GM23248 (cell line): ENCODE results near the gene RNF14. TPM values are rescaled to one million over a fixed set of nuclear protein-coding genes. Genes with fewer than 3 reads are reported as not detected.
A peak's percentile ranks its signal among the peaks of the same experiment; 100 is the strongest.

ENCODE experiments used
- DNase-seq: peaks from one replicate; pipeline ENCODE4 v3.0.0-alpha.2; 2015
- H2AFZ ChIP-seq: fragments of 200-600 bp; sonication (generic); 2 replicates; pipeline ENCODE4 v1.6.1; 2016; ENCODE audit warnings: antibody characterized with exemption
- H3F3A ChIP-seq: fragments of 200-600 bp; sonication (generic); 2 replicates; pipeline ENCODE4 v1.6.1; 2016; ENCODE audit warnings: mild to moderate bottlenecking, antibody characterized with exemption, mixed run types; ENCODE audit not compliant: insufficient read depth
- H3K27ac ChIP-seq: fragments of 200-600 bp; sonication (generic); 2 replicates; pipeline ENCODE4 v1.5.1; 2016; ENCODE audit warnings: mild to moderate bottlenecking
- H3K27me3 ChIP-seq: fragments of 200-600 bp; sonication (generic); replicated peaks from 2 replicates; pipeline ENCODE4 v1.6.1; 2016; ENCODE audit warnings: mild to moderate bottlenecking; ENCODE audit not compliant: insufficient read depth
- H3K36me3 ChIP-seq: fragments of 200-600 bp; sonication (generic); 2 replicates; pipeline ENCODE4 v1.6.1; 2016; ENCODE audit warnings: low read depth, mild to moderate bottlenecking
- H3K4me1 ChIP-seq: fragments of 200-600 bp; sonication (generic); 2 replicates; pipeline ENCODE4 v1.6.1; 2016; ENCODE audit warnings: mild to moderate bottlenecking; ENCODE audit not compliant: insufficient read depth
- H3K4me2 ChIP-seq: fragments of 200-600 bp; sonication (generic); one replicate; pipeline ENCODE4 v1.6.1; 2016; ENCODE audit warnings: mild to moderate bottlenecking; ENCODE audit not compliant: unreplicated experiment
- H3K4me3 ChIP-seq: fragments of 200-600 bp; sonication (generic); 2 replicates; pipeline ENCODE4 v1.5.1; 2016; ENCODE audit warnings: mild to moderate bottlenecking
- H3K79me2 ChIP-seq: fragments of 200-600 bp; sonication (generic); 2 replicates; pipeline ENCODE4 v1.6.1; 2016; ENCODE audit warnings: mild to moderate bottlenecking; ENCODE audit not compliant: insufficient read depth
- H3K9ac ChIP-seq: fragments of 200-600 bp; sonication (generic); 2 replicates; pipeline ENCODE4 v1.6.1; 2016; ENCODE audit warnings: mild to moderate bottlenecking
- H3K9me2 ChIP-seq: fragments of 200-600 bp; sonication (generic); 2 replicates; pipeline ENCODE4 v1.6.1; 2016; ENCODE audit warnings: mixed run types, mild to moderate bottlenecking, moderate library complexity; ENCODE audit not compliant: insufficient read depth
- H3K9me3 ChIP-seq: fragments of 200-600 bp; sonication (generic); one replicate; pipeline ENCODE4 v1.6.1; 2017; ENCODE audit warnings: low read depth
- H4K20me1 ChIP-seq: fragments of 200-600 bp; sonication (generic); 2 replicates; pipeline ENCODE4 v1.6.0; 2016; ENCODE audit not compliant: insufficient read depth
- EZH2 ChIP-seq: fragments of 200-600 bp; sonication (generic); IDR thresholded peaks from 2 replicates; pipeline ENCODE4 v1.6.1; 2018; ENCODE audit warnings: antibody characterized with exemption, mild to moderate bottlenecking; ENCODE audit not compliant: insufficient read depth, poor library complexity, severe bottlenecking
- EZH2phosphoT487 ChIP-seq: fragments of 200-600 bp; sonication (generic); IDR thresholded peaks from 2 replicates; pipeline ENCODE4 v1.6.1; 2018; ENCODE audit warnings: antibody characterized with exemption, moderate library complexity, mild to moderate bottlenecking, low read depth; ENCODE audit not compliant: insufficient read depth
- WGBS, 2 experiments: methylation state at CpG; one replicate each; pipeline ENCODE4 v1.1.6; 2015 to 2017; ENCODE audit warnings: low lambda C conversion rate in 2 of 2, low coverage in 1 of 2; ENCODE audit errors: missing lambda C conversion rate in 2 of 2; 5-methylcytosine and 5-hydroxymethylcytosine counted together
- in situ Hi-C: fragments of 300-500 bp; cut with MboI; formaldehyde crosslinking; loops from 2 replicates; pipeline ENCODE4 v1.15.0; 2020
- polyA plus RNA-seq: library from polyadenylated mRNA; unstranded; fragments of >200 nt; fragmentation: Nextera tagmentation; extraction: Ambion mirVana; gene quantifications from 2 replicates; pipeline ENCODE4 v1.2.1, GENCODE V29; 2016
- total RNA-seq: library from RNA; depleted of rRNA; stranded (reverse); fragments of >200 nt; shearing (Covaris generic); gene quantifications from 2 replicates; pipeline ENCODE4 v1.2.3, GENCODE V29; 2014

Gene RNF14
- total and polyA plus RNA-seq, 2 experiments from 2014 or later: 77.8 to 101 TPM

GRCh38 chr5:142000173-142000572 is 31.3 kb downstream of the RNF14 start:
- 15 to 32% methylated on average over 1 of the region's 1 CpG for WGBS, 2 experiments
- no peaks in the 10 kb centered on the region for H3K27me3 ChIP-seq
- peaks cover 14% of the 10 kb centered on the region; the same call in 1 of the 2 replicates for H3F3A ChIP-seq
- H3K27ac ChIP-seq: no peak overlapping the region
- no peaks in the 10 kb centered on the region for H3K79me2 ChIP-seq
- H4K20me1 ChIP-seq: no peaks in the 10 kb centered on the region
- H3K9me2 ChIP-seq: no peaks in the 10 kb centered on the region
- no peak overlapping the region for H3K4me3 ChIP-seq
- H3K4me1 ChIP-seq: no peaks in the 10 kb centered on the region
- H2AFZ ChIP-seq: no peak overlapping the region
- 0 out of 2 replicates have a peak, but pooled peaks cover 7% of the 10 kb centered on the region for H3K36me3 ChIP-seq
- in situ Hi-C loops: loop anchor here (25.0 kb wide), 1 partner anchor 562 kb away; no protein-coding TSS in a partner anchor
- no peak for TF ChIP-seq EZH2phosphoT487
- TF ChIP-seq EZH2: no peak
- DNase-seq: no peak
- H3K9ac ChIP-seq: no peak overlapping the region
- no peak overlapping the region for H3K4me2 ChIP-seq
- H3K9me3 ChIP-seq: no peaks in the 10 kb centered on the region

DNA sequence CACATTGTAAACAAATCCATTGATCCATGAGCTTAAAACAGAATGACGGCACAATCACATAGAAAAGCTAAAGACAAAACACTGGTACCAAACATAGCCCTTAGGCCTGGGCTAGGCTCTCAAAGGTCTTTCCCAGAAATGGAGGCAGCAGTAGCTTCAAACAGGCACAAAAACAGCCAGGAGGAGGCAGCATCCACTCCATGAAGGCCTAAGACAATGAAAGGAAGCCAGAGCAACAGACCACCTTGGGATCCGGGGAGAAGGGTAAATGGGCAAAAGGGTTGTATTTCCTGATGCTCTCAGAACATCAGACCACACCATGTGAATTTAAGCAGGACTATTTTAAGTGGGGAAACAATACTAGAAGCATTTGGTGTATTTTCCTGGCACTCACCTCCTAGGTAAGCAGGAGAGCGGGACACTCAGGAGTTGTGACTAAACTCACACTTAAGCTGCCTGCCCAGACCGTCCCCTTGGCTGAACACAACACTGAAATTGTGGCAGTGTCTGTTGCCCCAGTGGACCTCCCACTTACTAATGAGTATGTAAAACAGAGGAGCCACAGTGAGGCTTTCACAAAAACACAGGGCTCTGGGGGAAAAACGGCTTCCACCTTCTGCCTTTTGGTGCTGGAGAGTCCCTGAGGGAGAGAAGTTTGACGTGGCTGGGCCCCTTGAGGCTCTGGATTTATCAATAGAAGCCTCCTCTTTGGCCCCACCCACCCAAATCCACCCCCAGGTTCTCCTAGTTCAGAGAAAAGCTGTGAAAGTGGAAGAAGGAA is 32.0 kb downstream of the RNF14 start:
- DNase-seq: peak; percentile 41
- TF ChIP-seq EZH2phosphoT487 (no peak), EZH2 (no peak)
- 77 to 83% methylated on average over 6 of the region's 6 CpGs for WGBS, 2 experiments
- no peaks in the 10 kb centered on the region for H3K79me2 ChIP-seq
- no peaks in the 10 kb centered on the region for H3K9me3 ChIP-seq
- no peak overlapping the region for H3K9ac ChIP-seq
- H3K27ac ChIP-seq: no peak overlapping the region
- no peaks in the 10 kb centered on the region for H3K9me2 ChIP-seq
- H3K27me3 ChIP-seq: no peaks in the 10 kb centered on the region
- H3K36me3 ChIP-seq: 0 out of 2 replicates have a peak, but pooled peaks cover 7% of the 10 kb centered on the region
- peaks cover 14% of the 10 kb centered on the region; the same call in 1 of the 2 replicates for H3F3A ChIP-seq
- H3K4me2 ChIP-seq: no peak overlapping the region
- in situ Hi-C loops: loop anchor here (25.0 kb wide), 1 partner anchor 561 kb away; no protein-coding TSS in a partner anchor
- H2AFZ ChIP-seq: no peak overlapping the region
- H3K4me1 ChIP-seq: no peaks in the 10 kb centered on the region
- no peaks in the 10 kb centered on the region for H4K20me1 ChIP-seq
- H3K4me3 ChIP-seq: no peak overlapping the region

DNA sequence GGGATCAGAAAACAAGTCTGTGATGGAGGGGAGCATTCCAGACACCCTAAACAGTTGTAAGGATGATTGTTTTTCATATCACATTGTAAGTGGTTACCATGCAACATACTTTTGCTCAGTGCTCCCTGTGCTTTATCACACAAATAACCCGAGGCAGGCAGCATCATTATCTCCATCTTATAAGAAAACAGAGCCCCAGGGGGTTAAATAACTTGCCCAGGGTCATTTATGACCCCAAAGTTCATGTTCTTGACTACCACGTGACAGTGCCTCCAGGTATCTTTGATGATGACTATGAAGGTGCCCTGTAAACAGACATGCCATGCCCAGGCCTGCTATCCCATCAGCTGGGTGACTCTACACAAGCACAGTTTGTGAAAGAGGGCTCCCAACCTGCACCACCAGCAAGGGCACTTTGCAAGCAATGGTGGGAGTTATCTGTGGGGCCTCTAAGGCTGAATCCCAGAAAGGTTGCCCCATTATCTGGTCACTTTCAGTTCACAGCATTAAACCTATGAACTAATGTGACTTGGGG is 34.4 kb downstream of the RNF14 start:
- no peak for TF ChIP-seq EZH2
- no peak for TF ChIP-seq EZH2phosphoT487
- H3K4me2 ChIP-seq: no peak overlapping the region
- H3K79me2 ChIP-seq: no peaks in the 10 kb centered on the region
- DNase-seq: no peak
- no peaks in the 10 kb centered on the region for H3K9me2 ChIP-seq
- no peak overlapping the region for H3K27ac ChIP-seq
- in situ Hi-C loops: loop anchor here (25.0 kb wide), 1 partner anchor 559 kb away; no protein-coding TSS in a partner anchor
- 65 to 67% methylated on average over 2 of the region's 2 CpGs for WGBS, 2 experiments
- peaks cover 8% of the 10 kb centered on the region; the same call in 1 of the 2 replicates for H3F3A ChIP-seq
- H3K9me3 ChIP-seq: no peaks in the 10 kb centered on the region
- no peak overlapping the region for H3K4me3 ChIP-seq
- no peaks in the 10 kb centered on the region for H3K27me3 ChIP-seq
- no peak overlapping the region for H2AFZ ChIP-seq
- H3K36me3 ChIP-seq: 0 out of 2 replicates have a peak, but pooled peaks cover 7% of the 10 kb centered on the region
- no peaks in the 10 kb centered on the region for H3K4me1 ChIP-seq
- no peak overlapping the region for H3K9ac ChIP-seq
- H4K20me1 ChIP-seq: no peaks in the 10 kb centered on the region

DNA sequence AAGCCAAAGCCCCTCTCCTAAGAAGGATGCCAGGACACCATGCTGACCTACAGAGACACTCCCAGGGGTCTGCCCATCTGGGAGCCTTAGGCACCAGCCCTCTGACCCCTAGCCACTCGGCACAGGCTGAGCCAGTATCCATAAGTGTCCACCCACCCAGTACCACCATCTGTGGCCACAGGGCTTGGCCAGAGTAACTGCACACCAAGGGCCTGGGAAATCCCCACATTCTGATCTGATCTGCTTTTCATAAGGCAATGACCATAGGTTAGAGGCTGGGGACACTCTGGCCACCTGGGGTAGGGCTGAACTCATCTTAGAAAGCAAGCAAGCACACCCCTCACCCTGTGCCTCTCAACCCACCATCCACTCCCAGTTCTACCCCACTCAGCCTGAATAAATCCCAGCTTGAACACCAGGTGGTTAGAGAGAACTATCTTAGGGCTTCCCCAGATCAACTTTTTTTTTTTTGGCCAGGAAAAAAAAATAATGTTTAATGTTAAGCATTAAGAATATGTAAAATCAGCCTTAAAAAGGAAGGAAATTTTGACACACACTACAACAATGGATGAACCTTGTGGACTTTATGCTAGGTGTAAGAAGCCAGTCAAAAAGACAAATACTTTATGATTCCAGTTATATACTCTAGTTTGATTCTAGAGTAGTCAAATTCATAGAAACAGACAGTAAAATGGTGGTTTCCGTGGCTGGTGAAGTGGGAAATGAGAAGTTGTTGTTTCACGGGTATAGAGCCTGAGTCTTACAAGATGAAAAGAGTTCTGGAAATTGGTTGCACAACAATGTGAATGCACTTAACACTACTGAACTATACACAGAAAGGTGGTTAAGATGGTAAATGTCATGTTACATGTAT is 37.7 kb downstream of the RNF14 start:
- Histone ChIP-seq H3K27me3 (no peaks in the 10 kb centered on the region), H4K20me1 (no peaks in the 10 kb centered on the region), H2AFZ (no peak overlapping the region), H3K4me2 (no peak overlapping the region), H3K9ac (no peak overlapping the region), H3K36me3 (0 out of 2 replicates have a peak, but pooled peaks cover 3% of the 10 kb centered on the region), H3K9me2 (no peaks in the 10 kb centered on the region), H3K27ac (no peak overlapping the region), H3K9me3 (no peaks in the 10 kb centered on the region), H3K4me1 (no peaks in the 10 kb centered on the region), H3K79me2 (no peaks in the 10 kb centered on the region), H3K4me3 (no peak overlapping the region), H3F3A (no peaks in the 10 kb centered on the region)
- WGBS, 2 experiments: 96 to 100% methylated on average over 3 of the region's 3 CpGs
- in situ Hi-C loops: loop anchor here (25.0 kb wide), 1 partner anchor 556 kb away; no protein-coding TSS in a partner anchor
- TF ChIP-seq EZH2: no peak
- no peak for TF ChIP-seq EZH2phosphoT487
- no peak for DNase-seq
